HepG2 (cell line): Measurements from ENCODE around the gene SLC24A4. TPM values are rescaled to one million over a fixed set of nuclear protein-coding genes. Genes with fewer than 3 reads are reported as not detected.

ENCODE experiments used
- ATF6 ChIP-seq: sonication (generic); formaldehyde crosslinking; conservative IDR thresholded peaks from 2 replicates; pipeline ENCODE4 v1.4.0; 2020; ENCODE audit warnings: missing genetic modification reagents
- ERF ChIP-seq: IDR thresholded peaks from 2 replicates; pipeline ENCODE4 v1.6.1; 2018; ENCODE audit warnings: missing biosample characterization, missing genetic modification reagents
- NAIF1 ChIP-seq: sonication (generic); formaldehyde crosslinking; IDR thresholded peaks from 2 replicates; pipeline ENCODE4 v1.5.0; 2020; ENCODE audit warnings: mild to moderate bottlenecking, missing genetic modification reagents, borderline replicate concordance
- NR1H2 ChIP-seq: sonication (generic); formaldehyde crosslinking; IDR thresholded peaks from 2 replicates; pipeline ENCODE4 v1.8.1; 2022; ENCODE audit warnings: low read depth, missing genetic modification reagents, borderline replicate concordance
- RFXAP ChIP-seq: sonication (generic); formaldehyde crosslinking; IDR thresholded peaks from 2 replicates; pipeline ENCODE4 v1.4.0; 2020; ENCODE audit warnings: missing genetic modification reagents, borderline replicate concordance
- SNRNP70 ChIP-seq: fragments of 200-400 bp; formaldehyde crosslinking; IDR thresholded peaks from 2 replicates; pipeline ENCODE4 v1.6.1; 2017; ENCODE audit warnings: mild to moderate bottlenecking, low read depth, low read length, moderate library complexity
- SP140L ChIP-seq: sonication (generic); formaldehyde crosslinking; IDR thresholded peaks from 2 replicates; pipeline ENCODE4 v1.4.0; 2020; ENCODE audit warnings: missing genetic modification reagents, borderline replicate concordance
- TCF12 ChIP-seq, 2 experiments: fragments of 450-650 bp in 1 of 2; sonication (generic) in 1 of 2; formaldehyde crosslinking in 1 of 2; IDR thresholded peaks; 2 replicates each; pipeline versions ENCODE4 v1.6.1 to v1.8.0; 2017 to 2022; ENCODE audit warnings: antibody characterized with exemption in 1 of 2, mild to moderate bottlenecking in 1 of 2, missing genetic modification reagents in 1 of 2, moderate library complexity in 1 of 2
- TEF ChIP-seq: sonication (generic); formaldehyde crosslinking; IDR thresholded peaks from 2 replicates; pipeline ENCODE4 v1.5.0; 2020; ENCODE audit warnings: missing genetic modification reagents
- ZFP82 ChIP-seq: sonication (generic); formaldehyde crosslinking; IDR thresholded peaks from 2 replicates; pipeline ENCODE4 v1.5.1; 2020; ENCODE audit warnings: mild to moderate bottlenecking, missing genetic modification reagents, borderline replicate concordance
- ZNF333 ChIP-seq: sonication (generic); formaldehyde crosslinking; IDR thresholded peaks from 2 replicates; pipeline ENCODE4 v1.4.0; 2020; ENCODE audit warnings: mild to moderate bottlenecking, missing genetic modification reagents, borderline replicate concordance
- ZNF431 ChIP-seq: sonication (generic); formaldehyde crosslinking; IDR thresholded peaks from 2 replicates; pipeline ENCODE4 v1.9.0; 2022; ENCODE audit warnings: missing genetic modification reagents, low read depth, mild to moderate bottlenecking, borderline replicate concordance
- ZNF484 ChIP-seq: sonication (generic); formaldehyde crosslinking; IDR thresholded peaks from 2 replicates; pipeline ENCODE4 v1.5.1; 2020; ENCODE audit warnings: mild to moderate bottlenecking, low read depth, missing genetic modification reagents, borderline replicate concordance
- ZNF746 ChIP-seq: sonication (generic); formaldehyde crosslinking; IDR thresholded peaks from 2 replicates; pipeline ENCODE4 v1.8.0; 2022; ENCODE audit warnings: mild to moderate bottlenecking, missing genetic modification reagents
- polyA plus RNA-seq, 8 experiments: library from polyadenylated mRNA; depleted of rRNA in 3 of 8; stranded (reverse) in 7 of 8; unstranded in 1 of 8; fragments of >200 nt; fragmentation: Illumina TruSeq in 4 of 8; extraction: Trizol in 4 of 8; gene quantifications; 2 replicates each; pipeline versions ENCODE4 v1.2.1 to v1.2.3, GENCODE V29; 2011 to 2016; ENCODE audit warnings: low read depth in 4 of 8, missing spikeins in 1 of 8, mixed read lengths in 1 of 8; ENCODE audit not compliant: insufficient read depth in 1 of 8
- total RNA-seq, 5 experiments: library from RNA; depleted of rRNA; stranded (reverse); fragments of >200 nt; fragmentation: Illumina TruSeq; extraction: Trizol; gene quantifications; 2 replicates each; pipeline ENCODE4 v1.2.3, GENCODE V29; 2016; ENCODE audit warnings: low read depth in 1 of 5
- TF ChIP-seq, protein P1 (sequence below): sonication (generic); formaldehyde crosslinking; IDR thresholded peaks from 2 replicates; pipeline ENCODE4 v1.5.1; 2020; ENCODE audit warnings: mild to moderate bottlenecking, missing genetic modification reagents, moderate library complexity
- TF ChIP-seq, protein P2 (sequence below): sonication (generic); formaldehyde crosslinking; IDR thresholded peaks from 2 replicates; pipeline ENCODE4 v1.9.0; 2021; ENCODE audit warnings: mild to moderate bottlenecking, missing genetic modification reagents

The SLC24A4 gene
- total and polyA plus RNA-seq, 2 of the 13 experiments (the other 11 are each of a cell fraction or from before 2014, with no cell fraction given), result not detected

DNA sequence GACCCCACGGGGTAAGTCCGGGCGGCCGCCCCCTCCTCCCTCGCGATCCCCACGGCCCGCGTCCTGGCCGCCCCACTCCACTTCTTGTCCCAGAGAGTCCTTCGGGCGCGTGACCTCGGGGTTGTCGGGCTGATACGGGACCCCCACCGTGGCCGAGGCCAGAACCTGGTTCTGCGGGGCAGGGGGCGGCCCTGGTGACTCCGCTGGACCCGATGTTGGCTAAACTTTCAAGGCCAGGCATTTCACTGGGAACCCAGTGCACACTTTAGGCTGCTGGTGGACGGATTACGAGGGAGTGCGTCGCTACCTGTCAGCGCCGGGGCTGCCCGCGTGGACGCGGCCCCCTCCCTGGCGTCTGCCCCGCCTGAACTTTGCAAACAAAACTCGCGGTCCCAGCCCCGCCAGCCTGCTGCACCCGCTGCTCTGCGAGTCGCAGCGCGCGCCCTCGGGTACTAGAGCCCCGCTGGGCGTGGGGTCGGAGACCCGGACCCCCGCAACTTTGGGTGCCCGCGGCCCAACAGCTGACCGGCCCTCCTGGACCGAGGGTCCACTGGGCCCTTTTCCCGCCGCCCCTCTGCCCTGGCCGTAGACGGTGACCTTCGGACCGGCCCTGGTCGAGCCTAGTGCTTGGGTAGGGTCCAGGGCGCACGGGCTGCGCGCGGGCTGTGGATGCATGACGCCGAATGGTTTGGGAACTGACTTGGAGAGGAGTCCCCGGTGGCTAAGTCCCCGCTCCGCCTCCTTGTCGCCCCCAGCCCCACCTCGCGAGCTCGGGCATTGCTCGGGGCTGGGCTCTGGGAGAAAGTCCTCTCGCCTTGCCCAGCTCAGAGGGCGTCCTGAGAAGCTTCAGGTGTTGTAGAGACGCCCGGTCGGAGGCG is 191.2 kb downstream of the SLC24A4 start (continued):
- TF ChIP-seq, protein P1, sequence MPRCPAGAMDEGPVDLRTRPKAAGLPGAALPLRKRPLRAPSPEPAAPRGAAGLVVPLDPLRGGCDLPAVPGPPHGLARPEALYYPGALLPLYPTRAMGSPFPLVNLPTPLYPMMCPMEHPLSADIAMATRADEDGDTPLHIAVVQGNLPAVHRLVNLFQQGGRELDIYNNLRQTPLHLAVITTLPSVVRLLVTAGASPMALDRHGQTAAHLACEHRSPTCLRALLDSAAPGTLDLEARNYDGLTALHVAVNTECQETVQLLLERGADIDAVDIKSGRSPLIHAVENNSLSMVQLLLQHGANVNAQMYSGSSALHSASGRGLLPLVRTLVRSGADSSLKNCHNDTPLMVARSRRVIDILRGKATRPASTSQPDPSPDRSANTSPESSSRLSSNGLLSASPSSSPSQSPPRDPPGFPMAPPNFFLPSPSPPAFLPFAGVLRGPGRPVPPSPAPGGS (CRISPR knock-in tag), result 0 out of 2 replicates have a peak, but pooled peaks have one; percentile 38
- TF ChIP-seq ERF (CRISPR knock-in tag) (no peak), ZNF484 (CRISPR knock-in tag) (no peak), SNRNP70 (no peak), ZNF431 (0 out of 2 replicates have a peak, but pooled peaks have one; percentile 57), ATF6 (CRISPR knock-in tag) (no peak), SP140L (0 out of 2 replicates have a peak, but pooled peaks have one; percentile 33), RFXAP (CRISPR knock-in tag) (peak; percentile 56; the same call in 1 of the 2 replicates), TCF12 (IDR thresholded peaks at IDR 0.05) (no peak), TCF12 (CRISPR knock-in tag; IDR thresholded peaks at IDR 0.05) (no peak; the same call in 1 of the 2 replicates), NR1H2 (0 out of 2 replicates have a peak, but pooled peaks have one; percentile 33), TEF (CRISPR knock-in tag) (0 out of 2 replicates have a peak, but pooled peaks have one; percentile 39), ZFP82 (peak; percentile 29; the same call in 1 of the 2 replicates), NAIF1 (CRISPR knock-in tag) (no peak), ZNF333 (peak; percentile 96; the same call in 1 of the 2 replicates), ZNF746 (CRISPR knock-in tag) (peak; percentile 20; the same call in 1 of the 2 replicates)
- TF ChIP-seq, protein P2, sequence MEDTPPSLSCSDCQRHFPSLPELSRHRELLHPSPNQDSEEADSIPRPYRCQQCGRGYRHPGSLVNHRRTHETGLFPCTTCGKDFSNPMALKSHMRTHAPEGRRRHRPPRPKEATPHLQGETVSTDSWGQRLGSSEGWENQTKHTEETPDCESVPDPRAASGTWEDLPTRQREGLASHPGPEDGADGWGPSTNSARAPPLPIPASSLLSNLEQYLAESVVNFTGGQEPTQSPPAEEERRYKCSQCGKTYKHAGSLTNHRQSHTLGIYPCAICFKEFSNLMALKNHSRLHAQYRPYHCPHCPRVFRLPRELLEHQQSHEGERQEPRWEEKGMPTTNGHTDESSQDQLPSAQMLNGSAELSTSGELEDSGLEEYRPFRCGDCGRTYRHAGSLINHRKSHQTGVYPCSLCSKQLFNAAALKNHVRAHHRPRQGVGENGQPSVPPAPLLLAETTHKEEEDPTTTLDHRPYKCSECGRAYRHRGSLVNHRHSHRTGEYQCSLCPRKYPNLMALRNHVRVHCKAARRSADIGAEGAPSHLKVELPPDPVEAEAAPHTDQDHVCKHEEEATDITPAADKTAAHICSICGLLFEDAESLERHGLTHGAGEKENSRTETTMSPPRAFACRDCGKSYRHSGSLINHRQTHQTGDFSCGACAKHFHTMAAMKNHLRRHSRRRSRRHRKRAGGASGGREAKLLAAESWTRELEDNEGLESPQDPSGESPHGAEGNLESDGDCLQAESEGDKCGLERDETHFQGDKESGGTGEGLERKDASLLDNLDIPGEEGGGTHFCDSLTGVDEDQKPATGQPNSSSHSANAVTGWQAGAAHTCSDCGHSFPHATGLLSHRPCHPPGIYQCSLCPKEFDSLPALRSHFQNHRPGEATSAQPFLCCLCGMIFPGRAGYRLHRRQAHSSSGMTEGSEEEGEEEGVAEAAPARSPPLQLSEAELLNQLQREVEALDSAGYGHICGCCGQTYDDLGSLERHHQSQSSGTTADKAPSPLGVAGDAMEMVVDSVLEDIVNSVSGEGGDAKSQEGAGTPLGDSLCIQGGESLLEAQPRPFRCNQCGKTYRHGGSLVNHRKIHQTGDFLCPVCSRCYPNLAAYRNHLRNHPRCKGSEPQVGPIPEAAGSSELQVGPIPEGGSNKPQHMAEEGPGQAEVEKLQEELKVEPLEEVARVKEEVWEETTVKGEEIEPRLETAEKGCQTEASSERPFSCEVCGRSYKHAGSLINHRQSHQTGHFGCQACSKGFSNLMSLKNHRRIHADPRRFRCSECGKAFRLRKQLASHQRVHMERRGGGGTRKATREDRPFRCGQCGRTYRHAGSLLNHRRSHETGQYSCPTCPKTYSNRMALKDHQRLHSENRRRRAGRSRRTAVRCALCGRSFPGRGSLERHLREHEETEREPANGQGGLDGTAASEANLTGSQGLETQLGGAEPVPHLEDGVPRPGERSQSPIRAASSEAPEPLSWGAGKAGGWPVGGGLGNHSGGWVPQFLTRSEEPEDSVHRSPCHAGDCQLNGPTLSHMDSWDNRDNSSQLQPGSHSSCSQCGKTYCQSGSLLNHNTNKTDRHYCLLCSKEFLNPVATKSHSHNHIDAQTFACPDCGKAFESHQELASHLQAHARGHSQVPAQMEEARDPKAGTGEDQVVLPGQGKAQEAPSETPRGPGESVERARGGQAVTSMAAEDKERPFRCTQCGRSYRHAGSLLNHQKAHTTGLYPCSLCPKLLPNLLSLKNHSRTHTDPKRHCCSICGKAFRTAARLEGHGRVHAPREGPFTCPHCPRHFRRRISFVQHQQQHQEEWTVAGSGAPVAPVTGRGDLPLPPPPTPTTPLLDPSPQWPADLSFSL (CRISPR knock-in tag), result 0 out of 2 replicates have a peak, but pooled peaks have one; percentile 8
